K562 (cell line): ENCODE measurements around the gene ZNF77. TPM values are rescaled to one million over a fixed set of nuclear protein-coding genes. Genes with fewer than 3 reads are reported as not detected.

Source experiments
- ATAC-seq: fragments of 200-7000 bp; cut with Tn5 transposase; 3 replicates; pipeline ENCODE4 v1.9.1; 2020; ENCODE audit warnings: moderate library complexity
- BruUV-seq: library from RNA; stranded (reverse); fragments of 400-500 nt; replicated peaks from 2 replicates; lab custom pipeline; 2021; lab: Mats Ljungman, UMichigan
- CTCF ChIA-PET: fragments of 300-600 bp; formaldehyde crosslinking; extraction: SDS; loops from one replicate; lab custom pipeline; 2021; ENCODE audit warnings: low intra/inter-chr PET ratio; lab: Yijun Ruan, JAX
- POLR2A ChIA-PET: fragments of 300-600, 350-650 bp; sonication (Branson Sonifier 250); formaldehyde crosslinking; extraction: SDS; loops from one replicate; lab custom pipeline; 2021; ENCODE audit warnings: antibody characterized with exemption, inconsistent platforms; lab: Yijun Ruan, JAX
- DNase-seq, 4 experiments: peaks; one replicate each; pipeline versions ENCODE4 v3.0.0 to v3.0.0-alpha.2; 2011 to 2018; ENCODE audit warnings: low spot score in 3 of 4, mixed read lengths in 3 of 4; ENCODE audit errors: extremely low read depth in 1 of 4
- FAIRE-seq: peaks from 2 replicates; lab custom pipeline; 2011; peaks lifted over from hg19 to GRCh38; lab: Jason Lieb, UNC
- H2AFZ ChIP-seq: 2 replicates; pipeline ENCODE4 v1.6.0; 2011; ENCODE audit warnings: low read depth, low read length, control low read depth, inconsistent platforms
- H3K27ac ChIP-seq: fragments of 200-600 bp; 3 replicates; pipeline ENCODE4 v1.8.0; 2011; ENCODE audit warnings: low read depth, mild to moderate bottlenecking, control low read depth, inconsistent platforms, low read length, moderate library complexity, mixed read lengths; ENCODE audit errors: extremely low read depth
- H3K27me3 ChIP-seq, 2 experiments: fragments of 300-600 bp in 1 of 2; 2 replicates in 1 of 2; 3 replicates in 1 of 2; pipeline versions ENCODE4 v1.6.0 to v1.8.0; 2011; ENCODE audit warnings: inconsistent platforms in 2 of 2, low read length in 2 of 2, mild to moderate bottlenecking in 1 of 2, mixed read lengths in 1 of 2, moderate library complexity in 1 of 2; ENCODE audit not compliant: control insufficient read depth in 2 of 2, insufficient read depth in 2 of 2
- H3K36me3 ChIP-seq: fragments of 300-600 bp; 3 replicates; pipeline ENCODE4 v1.8.0; 2011; ENCODE audit warnings: mild to moderate bottlenecking, low read length, inconsistent platforms; ENCODE audit not compliant: control insufficient read depth, insufficient read depth
- H3K4me1 ChIP-seq, 2 experiments: fragments of 200-600 bp in 1 of 2; replicated peaks in 1 of 2; 2 replicates in 1 of 2; 3 replicates in 1 of 2; pipeline versions ENCODE4 v1.5.1 to v1.8.0; 2011; ENCODE audit warnings: inconsistent platforms in 2 of 2, low read length in 2 of 2, mild to moderate bottlenecking in 1 of 2, mixed read lengths in 1 of 2, moderate library complexity in 1 of 2; ENCODE audit not compliant: control insufficient read depth in 2 of 2, insufficient read depth in 2 of 2
- H3K4me2 ChIP-seq: 2 replicates; pipeline ENCODE4 v1.6.1; 2011; ENCODE audit warnings: low read length, control low read depth, inconsistent platforms, mixed read lengths; ENCODE audit not compliant: insufficient read depth
- H3K4me3 ChIP-seq: fragments of 200-600 bp; sonication (generic), shearing (Covaris generic); 2 replicates; pipeline ENCODE4 v1.5.1; 2016; ENCODE audit warnings: control low read depth, inconsistent platforms
- H3K79me2 ChIP-seq: fragments of 200-600 bp; 3 replicates; pipeline ENCODE4 v1.8.0; 2011; ENCODE audit warnings: low read length, inconsistent platforms; ENCODE audit not compliant: control insufficient read depth, insufficient read depth
- H3K9ac ChIP-seq, 2 experiments: 2 replicates each; pipeline versions ENCODE4 v1.6.0 to v1.6.1; 2011; ENCODE audit warnings: low read depth in 2 of 2, low read length in 2 of 2, control low read depth in 1 of 2, inconsistent platforms in 1 of 2, mild to moderate bottlenecking in 1 of 2, mixed read lengths in 1 of 2; ENCODE audit not compliant: insufficient read depth in 1 of 2
- H3K9me1 ChIP-seq: one replicate; pipeline ENCODE4 v1.6.0; 2011; ENCODE audit warnings: inconsistent platforms, mild to moderate bottlenecking, low read length, moderate library complexity; ENCODE audit not compliant: control insufficient read depth, insufficient read depth
- H3K9me3 ChIP-seq: replicated peaks from 2 replicates; pipeline ENCODE4 v1.5.1; 2011; ENCODE audit warnings: low read depth, low read length, inconsistent platforms; ENCODE audit not compliant: control insufficient read depth, insufficient read depth
- H4K20me1 ChIP-seq: replicated peaks from 2 replicates; pipeline ENCODE4 v1.6.1; 2011; ENCODE audit warnings: low read length, inconsistent platforms, mixed read lengths; ENCODE audit not compliant: control insufficient read depth, insufficient read depth
- ATF3 ChIP-seq, 2 experiments: fragments of 450-650 bp in 1 of 2; sonication (generic) in 1 of 2; formaldehyde crosslinking in 1 of 2; IDR thresholded peaks in 1 of 2; conservative IDR thresholded peaks in 1 of 2; 2 replicates each; pipeline versions ENCODE4 v1.6.1 to v1.8.1; 2016 to 2023; ENCODE audit warnings: mild to moderate bottlenecking in 2 of 2, moderate library complexity in 2 of 2, inconsistent platforms in 1 of 2, missing genetic modification reagents in 1 of 2
- WGBS: fragments of 100-300 bp; shearing (Covaris generic); methylation state at CpG from one replicate; pipeline ENCODE4 v1.1.6; 2016; ENCODE audit warnings: low coverage, mixed read lengths; ENCODE audit not compliant: insufficient coverage; ENCODE audit errors: missing lambda C conversion rate; 5-methylcytosine and 5-hydroxymethylcytosine counted together
- in situ Hi-C: fragments of 300-500 bp; cut with MboI; formaldehyde crosslinking; loops from 4 replicates; pipeline ENCODE4 v1.15.0; 2018; ENCODE audit warnings: inconsistent platforms, mixed read lengths
- intact Hi-C: fragments of 100-400 bp; cut with micrococcal nuclease; formaldehyde crosslinking; loops from 2 replicates; pipeline ENCODE4 v1.14.2; 2022
- polyA plus RNA-seq, 8 experiments: library from polyadenylated mRNA; depleted of rRNA in 4 of 8; stranded (reverse) in 5 of 8; unstranded in 3 of 8; fragments of >200 nt; fragmentation: Nextera tagmentation in 2 of 8; fragmentation: Illumina TruSeq in 1 of 8; extraction: Ambion mirVana in 2 of 8; extraction: Trizol in 1 of 8; gene quantifications; 2 replicates each; pipeline versions ENCODE4 v1.2.1 to v1.2.3, GENCODE V29; 2011 to 2014; ENCODE audit warnings: inconsistent platforms in 1 of 8, missing spikeins in 1 of 8
- total RNA-seq, 7 experiments: library from RNA; depleted of rRNA in 6 of 7; stranded (reverse); fragments of >200 nt in 6 of 7; fragmentation: Illumina TruSeq in 2 of 7; extraction: Trizol in 2 of 7; gene quantifications; 2 replicates each; pipeline versions ENCODE4 v1.2.1 to v1.2.3, GENCODE V29; 2011 to 2021; ENCODE audit warnings: low replicate concordance in 1 of 7
- TF ChIP-seq, protein P1 (sequence below): fragments of 250-450 bp; sonication (Bioruptor Pico); IDR thresholded peaks from 2 replicates; pipeline ENCODE4 v1.5.1; 2021; ENCODE audit warnings: mild to moderate bottlenecking

Gene ZNF77
- total and polyA plus RNA-seq, 9 of the 15 experiments (the other 6 are each of a cell fraction or from before 2014, with no cell fraction given), result 4.3 to 14.5 (median 7.7) TPM

DNA sequence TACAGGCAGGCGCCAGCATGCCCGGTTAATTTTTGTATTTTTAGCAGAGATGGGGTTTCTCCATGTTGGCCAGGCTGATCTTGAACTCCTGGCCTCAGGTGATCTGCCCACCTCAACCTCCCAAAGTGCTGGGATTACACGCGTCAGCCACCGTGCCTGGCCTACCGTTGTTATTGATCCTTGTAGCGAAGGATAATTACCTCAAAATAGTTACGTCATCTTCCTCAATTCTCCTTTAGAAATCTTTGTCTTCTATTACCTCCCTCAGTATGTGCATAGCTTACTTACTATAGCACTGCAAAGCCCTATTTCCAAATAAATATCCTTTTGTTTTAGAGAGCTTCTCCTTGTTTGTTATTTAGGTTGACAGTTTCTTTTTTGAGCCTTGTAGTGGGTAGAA, 23.2 kb upstream of the ZNF77 start:
- FAIRE-seq, result no peak
- ATAC-seq, result no peak
- Histone ChIP-seq H4K20me1 (no peaks in the 10 kb centered on the region), H3K9ac (no peak overlapping the region), H3K9me3 (no peaks in the 10 kb centered on the region), H3K4me1 (peaks cover 5 to 9% of the 10 kb centered on the region in 2 experiments; a peak in 4 of 5 replicates), H3K36me3 (no peaks in the 10 kb centered on the region), H2AFZ (no peak overlapping the region), H3K9me1 (no peaks in the 10 kb centered on the region), H3K4me2 (no peak overlapping the region), H3K27me3 (no peaks in the 10 kb centered on the region), H3K27ac (no peak overlapping the region), H3K4me3 (no peak overlapping the region), H3K79me2 (no peaks in the 10 kb centered on the region)
- DNase-seq, result no peak
- no TSS peak for BruUV-seq
- intact Hi-C loops, result no loop called here
- 64% methylated on average over 8 of the region's 8 CpGs for WGBS
- POLR2A ChIA-PET, result interaction anchor here (0.6 to 1.3 kb wide), 3 partner anchors 10 to 69 kb away, joined by 3 read pairs; partner anchors contain the start of gene TLE6
- in situ Hi-C loops, result no loop called here
- TF ChIP-seq, protein P1, sequence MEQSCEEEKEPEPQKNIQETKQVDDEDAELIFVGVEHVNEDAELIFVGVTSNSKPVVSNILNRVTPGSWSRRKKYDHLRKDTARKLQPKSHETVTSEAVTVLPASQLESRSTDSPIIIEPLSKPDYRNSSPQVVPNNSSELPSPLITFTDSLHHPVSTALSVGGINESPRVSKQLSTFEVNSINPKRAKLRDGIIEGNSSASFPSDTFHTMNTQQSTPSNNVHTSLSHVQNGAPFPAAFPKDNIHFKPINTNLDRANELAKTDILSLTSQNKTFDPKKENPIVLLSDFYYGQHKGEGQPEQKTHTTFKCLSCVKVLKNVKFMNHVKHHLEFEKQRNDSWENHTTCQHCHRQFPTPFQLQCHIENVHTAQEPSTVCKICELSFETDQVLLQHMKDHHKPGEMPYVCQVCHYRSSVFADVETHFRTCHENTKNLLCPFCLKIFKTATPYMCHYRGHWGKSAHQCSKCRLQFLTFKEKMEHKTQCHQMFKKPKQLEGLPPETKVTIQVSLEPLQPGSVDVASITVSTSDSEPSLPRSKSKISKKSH (CRISPR knock-in tag), result no peak
- TF ChIP-seq ATF3 (IDR thresholded peaks at IDR 0.05) (0 out of 2 replicates have a peak, but pooled peaks have one; percentile 19), ATF3 (CRISPR knock-in tag; conservative IDR thresholded peaks at IDR 0.05) (no peak)
- CTCF ChIA-PET, result no interaction called here
